GM19395 (cell line): Measurements from ENCODE around the gene PKD2L2.
"Not testable (repeated sequence)": the region's sequence is repeated elsewhere in the genome, so short reads cannot be mapped to it uniquely, and the experiment has no call there.

ENCODE experiments used
- ATAC-seq: cut with Tn5 transposase; IDR thresholded peaks from one replicate; pipeline ENCODE4 v1.9.1; 2021; ENCODE audit warnings: mild to moderate bottlenecking, moderate library complexity; ENCODE audit not compliant: unreplicated experiment

PKD2L2 gene

GRCh38 chr5:137954131-137954879 is 65.0 kb downstream of the PKD2L2 start:
- ATAC-seq: no peak

- ATAC-seq: no peak
Observed at GRCh38 chr5:137957948-137958347, 68.7 kb downstream of the PKD2L2 start.

- no peak for ATAC-seq
Observed at GRCh38 chr5:137959488-137959887, 70.2 kb downstream of the PKD2L2 start.

- no peak for ATAC-seq
Observed at GRCh38 chr5:137960141-137960540, 70.9 kb downstream of the PKD2L2 start.

- ATAC-seq: no peak
Observed at GRCh38 chr5:137960819-137961218, 71.6 kb downstream of the PKD2L2 start.

GRCh38 chr5:137970384-137970783 is 81.1 kb downstream of the PKD2L2 start:
- not testable (repeated sequence) for ATAC-seq

- ATAC-seq: no peak
Observed at GRCh38 chr5:137975208-137975607, 86.0 kb downstream of the PKD2L2 start.

- no peak for ATAC-seq
Observed at GRCh38 chr5:137989419-137989818, 100.2 kb downstream of the PKD2L2 start.
